ENCODE measurements around the gene TMEM244.
"Not testable (repeated sequence)": the region's sequence is repeated elsewhere in the genome, so short reads cannot be mapped to it uniquely, and the experiment has no call there.

TMEM244 gene, protein sequence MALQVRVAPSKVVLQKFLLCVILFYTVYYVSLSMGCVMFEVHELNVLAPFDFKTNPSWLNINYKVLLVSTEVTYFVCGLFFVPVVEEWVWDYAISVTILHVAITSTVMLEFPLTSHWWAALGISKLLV

DNA sequence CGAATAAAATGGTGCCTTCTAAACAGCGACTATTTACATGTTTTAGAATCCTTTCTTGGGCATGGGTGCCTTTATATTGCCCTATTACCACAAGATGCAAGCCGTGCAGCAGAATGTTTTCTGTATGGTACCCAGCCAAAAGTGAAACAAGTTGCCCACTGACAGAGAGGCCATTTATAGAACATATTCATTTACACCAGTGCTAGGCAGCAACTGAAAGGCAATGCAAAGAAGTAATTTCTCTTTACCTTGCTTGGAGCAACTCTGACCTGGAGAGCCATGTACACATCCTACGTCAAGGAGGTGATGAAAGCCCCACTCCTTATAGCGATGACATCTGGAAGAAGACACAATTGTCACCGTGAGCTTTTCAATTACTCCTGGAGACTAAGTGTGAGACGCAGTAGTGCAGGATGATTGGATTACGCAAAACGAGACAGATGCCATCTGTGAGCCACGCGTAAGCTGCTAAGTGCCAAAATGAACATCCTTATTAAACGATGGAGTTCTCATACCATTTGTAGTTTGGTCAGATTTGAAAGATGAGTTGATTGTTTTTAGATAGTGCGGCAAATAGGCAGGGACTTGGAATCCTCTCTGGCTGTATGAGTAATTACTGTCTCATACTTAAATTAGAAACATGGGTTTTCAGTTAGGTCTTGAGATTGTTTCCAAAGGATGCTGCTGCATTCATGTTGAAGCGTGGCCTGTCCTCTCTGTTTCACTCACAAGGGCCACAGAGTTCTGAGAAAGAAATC lies at the start of gene TMEM244:
Gene TMEM244 (minus strand): TSS at position 408 of the 758 bp plus-strand sequence. CDS start 127 bp downstream, at position 281.
- DNase-seq, result no peak

GRCh38 chr6:129908858-129909257 lies 47.7 kb upstream of the TMEM244 start:
- no peak for DNase-seq

GRCh38 chr6:129908356-129908755 lies 47.2 kb upstream of the TMEM244 start:
- DNase-seq, result no peak

- DNase-seq, result no peak
Measured at GRCh38 chr6:129906515-129907077, 45.5 kb upstream of the TMEM244 start.

DNA sequence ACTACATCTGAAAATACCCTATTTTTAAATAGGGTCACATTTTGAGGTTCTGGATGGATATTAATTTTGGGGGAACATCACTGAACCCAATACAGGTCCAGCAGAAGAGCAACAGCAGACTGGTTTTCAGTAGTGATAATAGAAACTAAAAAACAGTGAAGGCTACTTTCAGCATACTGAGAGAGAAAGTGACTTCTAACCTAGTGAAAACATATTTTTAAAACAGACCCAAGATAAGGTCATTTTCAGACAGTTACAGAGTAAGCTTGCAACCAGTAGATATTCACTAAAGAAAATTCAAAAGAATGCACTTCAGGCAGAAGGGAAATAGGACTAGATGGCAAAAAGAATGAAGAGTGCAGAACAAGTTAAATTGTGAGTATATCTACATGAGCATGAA lies 42.0 kb upstream of the TMEM244 start:
- no peak for DNase-seq

- DNase-seq, result no peak
Measured at GRCh38 chr6:129902681-129903080, 41.6 kb upstream of the TMEM244 start.

DNA sequence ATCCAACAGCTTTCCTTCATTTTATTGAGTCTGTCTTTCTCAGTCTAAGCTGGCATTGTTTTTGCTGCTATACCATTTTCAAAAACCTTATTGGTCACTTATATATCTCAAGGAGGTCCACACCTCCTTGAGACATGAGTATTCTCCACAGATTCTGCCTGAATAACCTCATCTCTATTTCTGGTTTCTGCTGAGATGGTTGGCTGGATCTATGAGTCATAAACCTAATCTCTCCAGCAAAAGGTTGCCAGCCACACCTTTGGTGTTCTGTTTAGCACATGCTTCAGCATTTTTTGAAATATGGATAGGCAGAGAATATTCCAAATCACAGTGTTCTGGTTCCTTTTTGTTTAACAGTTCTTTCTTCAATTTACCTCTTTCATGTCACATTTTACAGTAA lies 40.8 kb upstream of the TMEM244 start:
- no peak for DNase-seq

DNA sequence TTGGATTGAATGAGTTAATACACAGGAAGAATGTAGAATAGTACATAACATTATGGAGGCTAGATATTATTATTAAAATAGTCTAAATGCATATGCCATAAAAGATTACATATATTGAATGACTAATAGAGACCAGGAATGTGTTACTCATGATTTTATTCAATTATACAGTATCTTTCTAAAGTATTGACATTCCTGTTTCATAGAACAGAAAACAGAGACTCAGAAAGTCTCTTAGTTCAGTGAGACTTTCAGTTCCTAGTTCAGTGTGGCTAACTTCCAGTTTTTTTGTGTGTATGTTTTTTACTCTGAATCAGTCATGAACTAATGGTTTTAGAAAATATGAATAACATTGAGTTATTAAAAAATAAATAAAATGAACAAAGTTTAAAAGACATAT lies 34.6 kb upstream of the TMEM244 start:
- no peak for DNase-seq

DNA sequence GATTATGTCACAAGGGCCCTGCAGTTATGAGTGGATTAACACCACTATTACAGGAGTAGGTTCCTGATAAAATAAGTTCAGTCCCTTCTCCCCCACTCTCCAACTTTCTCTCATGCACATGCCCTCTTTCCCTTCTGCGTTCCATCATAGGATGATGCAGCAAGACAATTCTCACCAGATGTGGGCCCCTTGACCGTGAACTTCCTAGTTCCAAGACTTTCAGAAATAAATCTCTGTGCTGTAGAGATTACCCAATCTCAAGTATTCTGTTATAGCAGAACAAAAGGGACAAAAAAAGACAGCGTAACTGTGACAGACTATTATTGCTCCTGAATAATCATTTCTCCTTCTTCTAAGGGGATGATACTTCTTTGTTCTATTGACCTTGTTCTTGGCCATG lies 33.8 kb upstream of the TMEM244 start:
- DNase-seq, result no peak

DNA sequence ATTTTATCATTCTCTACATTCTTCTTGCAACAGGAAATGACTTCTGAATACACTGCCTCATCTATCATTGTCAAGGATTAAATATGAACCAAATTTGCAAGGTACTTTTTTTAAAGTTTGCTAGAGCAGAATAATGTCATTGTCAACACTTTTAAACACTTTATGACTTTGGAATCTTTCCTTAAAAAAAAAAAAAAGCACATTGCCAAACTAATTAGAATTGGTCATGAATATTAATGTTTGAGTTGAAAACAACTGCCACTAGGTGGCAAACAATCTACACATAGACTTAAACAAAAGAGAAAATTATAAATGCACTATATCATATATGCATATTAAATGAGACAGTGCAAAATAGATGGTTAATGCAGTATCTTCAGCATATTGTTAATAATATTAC lies 32.5 kb upstream of the TMEM244 start:
- DNase-seq, result no peak

- no peak for DNase-seq
Measured at GRCh38 chr6:129890701-129891100, 29.6 kb upstream of the TMEM244 start.

GRCh38 chr6:129890164-129890563 lies 29.0 kb upstream of the TMEM244 start:
- no peak for DNase-seq

DNA sequence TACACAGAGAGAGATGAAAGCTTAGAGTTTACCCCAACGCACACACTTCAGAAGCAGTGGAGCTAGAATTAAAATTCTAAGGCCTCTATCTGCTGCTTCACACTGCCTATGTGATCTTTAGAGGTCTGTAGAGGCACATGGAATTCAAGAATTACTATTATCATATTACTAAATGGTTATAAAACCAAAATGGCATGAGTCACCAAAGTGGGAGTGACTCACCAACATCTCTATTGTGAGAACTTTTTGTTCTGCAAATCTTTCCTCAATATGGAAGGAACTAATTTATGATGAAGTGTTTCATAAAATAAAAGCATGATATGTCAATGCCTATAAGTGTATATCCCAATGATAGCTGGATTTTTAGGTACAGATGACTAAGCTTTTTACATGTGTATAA lies 28.5 kb upstream of the TMEM244 start:
- DNase-seq, result no peak

DNA sequence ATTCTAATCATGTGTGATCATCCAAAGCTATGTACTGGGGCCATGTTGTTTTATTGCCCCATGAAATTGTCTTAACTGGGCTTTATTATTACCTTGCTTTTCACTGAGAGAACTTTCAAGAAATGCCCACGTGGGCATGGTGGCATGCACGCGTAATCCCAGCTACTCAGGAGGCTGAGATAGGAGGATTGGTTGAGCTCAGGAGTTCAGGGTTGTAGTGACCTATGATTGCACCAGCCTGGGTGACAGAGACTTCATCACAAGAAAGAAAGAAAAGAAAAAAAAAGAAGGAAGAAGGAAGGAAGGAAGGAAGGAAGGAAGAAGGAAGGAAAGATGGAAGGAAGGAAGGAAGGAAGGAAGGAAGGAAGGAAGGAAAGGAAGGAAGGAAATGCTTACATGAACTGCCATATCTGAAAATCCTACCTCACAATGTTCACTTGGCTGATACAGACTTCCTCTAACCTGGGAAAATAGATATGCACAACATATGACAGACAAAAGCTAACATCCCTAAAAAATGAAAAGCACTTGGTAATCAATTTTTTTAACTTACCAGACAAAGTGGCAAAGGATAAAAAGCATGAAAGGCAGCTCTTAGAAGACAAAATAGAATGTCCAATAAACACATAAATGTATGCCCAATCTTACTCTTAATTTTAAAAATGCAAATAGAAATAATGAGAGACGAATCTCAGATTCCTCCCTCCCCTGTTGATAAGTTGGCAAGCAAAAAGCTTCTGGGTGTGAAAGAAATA lies 25.5 kb upstream of the TMEM244 start:
- no peak for DNase-seq

DNA sequence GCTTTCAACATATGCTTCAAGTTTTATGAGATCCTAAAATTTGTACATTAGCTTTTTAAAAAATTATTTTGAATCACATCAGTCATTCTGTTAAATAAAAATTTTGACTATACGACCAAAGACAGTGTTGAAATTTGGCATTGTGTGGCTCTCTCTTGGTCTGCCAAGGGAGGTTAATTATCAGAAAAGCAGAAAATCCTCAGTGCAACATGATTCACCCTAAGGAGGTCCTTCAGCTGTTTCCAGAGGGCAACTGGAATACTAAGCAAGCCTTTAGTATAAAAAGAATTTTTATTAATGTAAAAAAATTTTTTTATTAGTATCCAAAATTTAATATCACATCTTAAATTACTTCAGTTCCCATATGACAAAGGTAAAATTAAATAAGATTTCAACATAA lies 23.1 kb upstream of the TMEM244 start:
- no peak for DNase-seq

GRCh38 chr6:129882510-129883023 lies 21.5 kb upstream of the TMEM244 start:
- no peak for DNase-seq

DNA sequence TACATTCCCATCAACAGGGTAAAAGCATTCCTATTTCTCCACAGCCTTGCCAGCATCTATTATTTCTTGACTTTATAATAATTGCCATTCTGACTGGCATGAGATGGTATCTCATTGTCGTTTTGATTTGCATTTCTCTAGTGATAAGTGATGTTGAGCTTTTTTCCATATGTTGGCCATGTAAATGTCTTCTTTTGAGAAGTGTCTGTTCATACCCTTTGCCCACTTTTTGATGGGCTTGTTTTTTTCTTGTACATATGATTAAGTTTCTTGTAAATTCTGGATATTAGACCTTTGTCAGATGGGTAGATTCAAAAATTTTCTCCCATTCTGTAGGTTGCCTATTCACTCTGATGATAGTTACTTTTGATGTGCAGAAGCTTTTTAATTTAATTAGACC lies 16.8 kb upstream of the TMEM244 start:
- DNase-seq, result not testable (repeated sequence)

- DNase-seq, result no peak
Measured at GRCh38 chr6:129875610-129876520, 14.8 kb upstream of the TMEM244 start.

GRCh38 chr6:129874837-129875236 lies 13.7 kb upstream of the TMEM244 start:
- DNase-seq, result no peak

DNA sequence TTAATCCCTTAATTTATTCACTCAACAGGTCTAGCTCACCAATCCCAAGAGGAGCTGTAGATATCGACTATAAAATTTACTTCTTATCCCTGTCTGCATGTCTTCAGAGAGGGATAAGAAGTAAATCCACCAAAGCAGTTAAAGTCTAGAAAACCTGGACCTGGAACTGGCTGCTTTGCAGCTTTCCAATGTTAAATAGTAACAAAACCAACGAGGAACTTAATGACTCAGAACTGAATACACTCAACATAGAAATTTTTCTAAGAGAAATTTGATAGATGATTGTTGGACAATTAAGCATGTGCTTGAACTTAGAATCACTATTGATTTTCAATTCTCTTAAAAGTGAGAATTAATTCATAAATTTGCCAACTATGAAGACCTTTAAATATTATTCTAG lies 11.5 kb upstream of the TMEM244 start:
- DNase-seq, result no peak

GRCh38 chr6:129871221-129871620 lies 10.1 kb upstream of the TMEM244 start:
- DNase-seq, result no peak

DNA sequence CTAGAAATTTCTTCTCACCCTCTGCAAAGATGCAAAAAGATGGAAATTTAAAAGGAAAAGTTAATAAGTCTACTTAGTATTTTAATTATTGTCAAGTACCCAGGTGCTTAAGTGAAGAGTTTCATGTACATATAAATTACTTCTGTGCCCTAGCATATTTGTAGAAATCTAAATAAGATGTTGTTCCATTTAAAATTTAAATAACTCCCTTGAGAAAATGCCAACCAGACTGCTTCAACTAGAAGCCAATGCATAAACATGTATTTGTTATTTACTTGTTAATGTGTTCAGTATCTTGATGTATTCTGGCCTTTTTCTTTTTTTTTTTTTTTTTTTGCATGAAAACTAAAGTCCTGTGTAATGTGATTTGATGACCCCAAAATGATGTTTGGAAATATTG lies 6.3 kb upstream of the TMEM244 start:
- no peak for DNase-seq

GRCh38 chr6:129866688-129867087 lies 5.6 kb upstream of the TMEM244 start:
- DNase-seq, result no peak
